K562 (cell line): ENCODE results near the gene NCAPD2. TPM values are rescaled to one million over a fixed set of nuclear protein-coding genes. Genes with fewer than 3 reads are reported as not detected.
A peak's percentile ranks its signal among the peaks of the same experiment; 100 is the strongest.

Experiments used
- BCOR ChIP-seq: fragments of 450-650 bp; IDR thresholded peaks from 2 replicates; pipeline ENCODE4 v1.6.1; 2016
- BHLHE40 ChIP-seq: IDR thresholded peaks from 2 replicates; pipeline ENCODE4 v1.6.1; 2011; ENCODE audit warnings: low read length, improper control_type of control experiment
- CTCFL ChIP-seq: IDR thresholded peaks from 2 replicates; pipeline ENCODE4 v1.6.1; 2011; ENCODE audit warnings: borderline replicate concordance, low read depth, mild to moderate bottlenecking, moderate library complexity, low read length; ENCODE audit not compliant: insufficient read depth, poor library complexity, severe bottlenecking
- CXXC5 ChIP-seq: fragments of 250-450 bp; sonication (Bioruptor Pico); IDR thresholded peaks from 2 replicates; pipeline ENCODE4 v1.8.0; 2022; ENCODE audit warnings: inconsistent platforms, mild to moderate bottlenecking, moderate library complexity
- DNMT1 ChIP-seq: fragments of 450-650 bp; IDR thresholded peaks from 2 replicates; pipeline ENCODE4 v1.6.1; 2016; ENCODE audit warnings: antibody characterized with exemption, mild to moderate bottlenecking
- FOXP4 ChIP-seq: sonication (generic); formaldehyde crosslinking; IDR thresholded peaks from 2 replicates; pipeline ENCODE4 v1.8.0; 2022; ENCODE audit warnings: mild to moderate bottlenecking, missing genetic modification reagents, borderline replicate concordance
- GTF2E2 ChIP-seq: fragments of 200-800 bp; sonication (Bioruptor generic); IDR thresholded peaks from 2 replicates; pipeline ENCODE4 v1.6.1; 2016; ENCODE audit warnings: missing genetic modification characterization, missing compliant biosample characterization
- GTF3C2 ChIP-seq: IDR thresholded peaks from 3 replicates; pipeline ENCODE4 v1.6.1; 2011; ENCODE audit warnings: borderline replicate concordance, mild to moderate bottlenecking, moderate library complexity; ENCODE audit not compliant: insufficient read length; ENCODE audit errors: extremely low read depth
- HNRNPK ChIP-seq: fragments of 200-400 bp; formaldehyde crosslinking; IDR thresholded peaks from one replicate; pipeline ENCODE4 v1.6.1; 2018; ENCODE audit warnings: mild to moderate bottlenecking, low read depth, low read length; ENCODE audit not compliant: poor library complexity, severe bottlenecking
- IRF1 ChIP-seq: sonication (generic); formaldehyde crosslinking; IDR thresholded peaks from 2 replicates; pipeline ENCODE4 v1.8.0; 2022; ENCODE audit warnings: missing genetic modification reagents, mild to moderate bottlenecking, borderline replicate concordance
- NFE2 ChIP-seq: IDR thresholded peaks from 2 replicates; pipeline ENCODE4 v1.6.1; 2014; ENCODE audit warnings: antibody characterized with exemption, low read depth
- PTRF ChIP-seq: fragments of 450-650 bp; IDR thresholded peaks from 2 replicates; pipeline ENCODE4 v1.6.1; 2016; ENCODE audit warnings: mild to moderate bottlenecking, missing genetic modification characterization, missing compliant biosample characterization
- RCOR1 ChIP-seq, 2 experiments: IDR thresholded peaks; 2 replicates each; pipeline ENCODE4 v1.6.1; 2012; ENCODE audit warnings: low read depth in 2 of 2, low read length in 2 of 2, borderline replicate concordance in 1 of 2, improper control_type of control experiment in 1 of 2
- RHOXF2B ChIP-seq: fragments of 250-450 bp; sonication (Bioruptor Pico); conservative IDR thresholded peaks from 2 replicates; pipeline ENCODE4 v1.5.1; 2021
- SMARCC2 ChIP-seq: fragments of 450-650 bp; IDR thresholded peaks from 2 replicates; pipeline ENCODE4 v1.6.1; 2017; ENCODE audit warnings: antibody characterized with exemption, moderate library complexity, mild to moderate bottlenecking, low read depth
- TEAD4 ChIP-seq, 2 experiments: sonication (generic) in 1 of 2; formaldehyde crosslinking in 1 of 2; IDR thresholded peaks; 2 replicates each; pipeline versions ENCODE4 v1.6.1 to v1.8.0; 2012 to 2022; ENCODE audit warnings: borderline replicate concordance in 1 of 2, inconsistent platforms in 1 of 2, low read length in 1 of 2, mild to moderate bottlenecking in 1 of 2, missing genetic modification reagents in 1 of 2
- U2AF1 ChIP-seq: fragments of 200-400 bp; formaldehyde crosslinking; optimal IDR thresholded peaks from 2 replicates; pipeline ENCODE3; 2017; ENCODE audit warnings: mild to moderate bottlenecking, low read depth, low read length, moderate library complexity
- WHSC1 ChIP-seq: IDR thresholded peaks from one replicate; pipeline ENCODE4 v1.6.1; 2012; ENCODE audit warnings: low read length, control low read depth, inconsistent platforms
- ZBED1 ChIP-seq: IDR thresholded peaks from 2 replicates; pipeline ENCODE4 v1.6.1; 2014
- ZFX ChIP-seq: sonication (generic); formaldehyde crosslinking; IDR thresholded peaks from 2 replicates; pipeline ENCODE4 v1.8.0; 2022; ENCODE audit warnings: mild to moderate bottlenecking, missing genetic modification reagents, moderate library complexity
- ZNF561 ChIP-seq: fragments of 450-650 bp; formaldehyde crosslinking; conservative IDR thresholded peaks from 2 replicates; pipeline ENCODE4 v1.4.0; 2020; ENCODE audit warnings: mild to moderate bottlenecking, moderate library complexity
- ZNF764 ChIP-seq: fragments of 250-450 bp; sonication (Bioruptor Pico); IDR thresholded peaks from 2 replicates; pipeline ENCODE4 v1.4.0; 2020; ENCODE audit warnings: low read depth, mild to moderate bottlenecking, moderate library complexity
- polyA plus RNA-seq, 8 experiments: library from polyadenylated mRNA; depleted of rRNA in 4 of 8; stranded (reverse) in 5 of 8; unstranded in 3 of 8; fragments of >200 nt; fragmentation: Nextera tagmentation in 2 of 8; fragmentation: Illumina TruSeq in 1 of 8; extraction: Ambion mirVana in 2 of 8; extraction: Trizol in 1 of 8; gene quantifications; 2 replicates each; pipeline versions ENCODE4 v1.2.1 to v1.2.3, GENCODE V29; 2011 to 2014; ENCODE audit warnings: inconsistent platforms in 1 of 8, missing spikeins in 1 of 8
- total RNA-seq, 7 experiments: library from RNA; depleted of rRNA in 6 of 7; stranded (reverse); fragments of >200 nt in 6 of 7; fragmentation: Illumina TruSeq in 2 of 7; extraction: Trizol in 2 of 7; gene quantifications; 2 replicates each; pipeline versions ENCODE4 v1.2.1 to v1.2.3, GENCODE V29; 2011 to 2021; ENCODE audit warnings: low replicate concordance in 1 of 7

Gene NCAPD2
- total and polyA plus RNA-seq, 9 of the 15 experiments (the other 6 are each of a cell fraction or from before 2014, with no cell fraction given), result 16.9 to 93.7 (median 68.3) TPM

GRCh38 chr12:6546016-6546415 lies 52.1 kb downstream of the NCAPD2 start (continued):
- TF ChIP-seq FOXP4 (CRISPR knock-in tag), result no peak
- TF ChIP-seq SMARCC2, result 0 out of 2 replicates have a peak, but pooled peaks have one; percentile 33
- peak; percentile 72 for TF ChIP-seq BHLHE40
- no peak for TF ChIP-seq DNMT1
- peak in 1 of 2 experiments; percentile 72; a peak in 1 of 4 replicates for TF ChIP-seq RCOR1 (IDR thresholded peaks at IDR 0.05; ENCODE audit: borderline replicate concordance in 1 of 2, low read depth in 2 of 2, low read length in 2 of 2)
- no peak for TF ChIP-seq GTF3C2
- no peak for TF ChIP-seq IRF1 (CRISPR knock-in tag)
- no peak for TF ChIP-seq PTRF (tag)
- no peak for TF ChIP-seq GTF2E2 (tag)
- no peak for TF ChIP-seq ZNF764
- TF ChIP-seq HNRNPK, result no peak
- TF ChIP-seq U2AF1, result no peak
- TF ChIP-seq NFE2, result no peak
- TF ChIP-seq CTCFL, result no peak
- 0 out of 2 replicates have a peak, but pooled peaks have one; percentile 11 for TF ChIP-seq CXXC5 (CRISPR knock-in tag)
- no peak for TF ChIP-seq WHSC1
- no peak for TF ChIP-seq RHOXF2B (CRISPR knock-in tag)
- 0 out of 2 replicates have a peak, but pooled peaks have one; percentile 38 for TF ChIP-seq ZBED1
- TF ChIP-seq ZFX (CRISPR knock-in tag), result no peak
- peak; percentile 90 for TF ChIP-seq TEAD4 (IDR thresholded peaks at IDR 0.05; ENCODE audit: low read length)
- no peak for TF ChIP-seq TEAD4 (CRISPR knock-in tag; IDR thresholded peaks at IDR 0.05; ENCODE audit: borderline replicate concordance)
- TF ChIP-seq BCOR, result peak; percentile 73; the same call in 1 of the 2 replicates
- no peak for TF ChIP-seq ZNF561 (CRISPR knock-in tag)
